DMS153 treated with DMSO at 0.1 percent for 48 hours (cell line): ENCODE measurements around the gene EEF1AKMT1.
"Not testable (repeated sequence)": the region's sequence is repeated elsewhere in the genome, so short reads cannot be mapped to it uniquely, and the experiment has no call there.

Experiments used
- DNase-seq: peaks from one replicate; lab custom pipeline; 2025; ENCODE audit not compliant: unreplicated experiment; lab: John Stamatoyannopoulos, UW

Gene EEF1AKMT1

DNA sequence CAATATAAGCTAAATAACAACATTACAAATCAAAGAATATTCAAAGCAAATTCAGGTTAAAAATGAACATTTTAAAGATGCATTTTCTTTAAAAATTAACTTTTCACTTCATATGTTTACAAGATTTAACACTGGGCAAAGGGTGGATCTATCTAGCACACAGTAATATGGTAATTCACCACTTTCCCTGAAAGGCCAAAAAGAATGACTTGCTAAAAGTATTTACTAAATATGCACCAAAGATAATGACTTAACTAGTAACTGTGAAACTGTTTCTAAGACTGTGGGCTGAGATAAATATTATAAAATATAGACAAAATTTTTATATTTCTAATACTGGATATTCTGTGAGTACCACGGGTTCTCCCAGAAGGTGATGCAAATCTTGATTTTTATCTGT lies 4.5 kb upstream of the EEF1AKMT1 start:
- DNase-seq: no peak

DNA sequence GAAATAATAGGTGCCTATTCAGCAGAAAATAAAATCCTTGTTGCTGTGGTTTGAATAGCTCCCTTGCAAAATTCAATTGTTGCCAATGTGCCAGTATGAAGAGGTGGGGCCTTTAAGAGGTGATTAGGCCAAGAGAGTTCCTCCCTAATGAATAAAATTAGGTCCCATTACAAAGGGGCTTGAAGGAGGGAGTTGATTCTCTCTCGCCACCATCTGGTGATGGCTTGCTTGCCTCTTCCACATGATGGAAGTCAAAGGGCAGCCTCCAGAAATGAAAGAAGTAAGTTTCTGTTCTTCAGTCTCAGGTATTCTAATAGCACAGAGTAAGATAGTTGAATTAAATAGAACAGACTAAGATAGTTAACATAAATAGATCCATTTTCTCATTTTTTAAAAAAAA lies 3.0 kb upstream of the EEF1AKMT1 start:
- DNase-seq: no peak

- DNase-seq: no peak
Measured at GRCh38 chr13:20775961-20776360, 2.2 kb upstream of the EEF1AKMT1 start.

DNA sequence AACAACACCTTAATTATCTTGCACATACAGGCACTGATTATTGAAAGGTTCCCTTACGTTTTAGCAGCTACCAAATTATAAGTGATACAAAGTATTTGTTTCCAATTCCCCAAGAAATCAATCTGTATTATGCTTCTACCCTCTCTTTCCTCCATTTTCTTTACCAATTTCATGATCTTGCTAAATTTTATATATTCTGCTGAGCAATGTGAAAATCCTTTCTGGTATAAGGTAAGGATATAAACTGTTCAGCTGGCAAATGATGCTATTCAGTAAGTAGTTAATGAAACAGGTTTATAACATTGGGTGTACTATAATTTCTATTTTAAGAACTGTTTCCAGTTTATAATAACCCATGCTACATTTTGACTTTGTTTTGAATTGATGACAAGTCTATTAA lies 985 bp upstream of the EEF1AKMT1 start:
- DNase-seq: no peak

GRCh38 chr13:20772401-20773131 lies 1.2 kb downstream of the EEF1AKMT1 start:
- no peak for DNase-seq

GRCh38 chr13:20769834-20770233 lies 3.9 kb downstream of the EEF1AKMT1 start:
- DNase-seq: no peak

- DNase-seq: no peak
Measured at GRCh38 chr13:20769091-20769490, 4.7 kb downstream of the EEF1AKMT1 start.

DNA sequence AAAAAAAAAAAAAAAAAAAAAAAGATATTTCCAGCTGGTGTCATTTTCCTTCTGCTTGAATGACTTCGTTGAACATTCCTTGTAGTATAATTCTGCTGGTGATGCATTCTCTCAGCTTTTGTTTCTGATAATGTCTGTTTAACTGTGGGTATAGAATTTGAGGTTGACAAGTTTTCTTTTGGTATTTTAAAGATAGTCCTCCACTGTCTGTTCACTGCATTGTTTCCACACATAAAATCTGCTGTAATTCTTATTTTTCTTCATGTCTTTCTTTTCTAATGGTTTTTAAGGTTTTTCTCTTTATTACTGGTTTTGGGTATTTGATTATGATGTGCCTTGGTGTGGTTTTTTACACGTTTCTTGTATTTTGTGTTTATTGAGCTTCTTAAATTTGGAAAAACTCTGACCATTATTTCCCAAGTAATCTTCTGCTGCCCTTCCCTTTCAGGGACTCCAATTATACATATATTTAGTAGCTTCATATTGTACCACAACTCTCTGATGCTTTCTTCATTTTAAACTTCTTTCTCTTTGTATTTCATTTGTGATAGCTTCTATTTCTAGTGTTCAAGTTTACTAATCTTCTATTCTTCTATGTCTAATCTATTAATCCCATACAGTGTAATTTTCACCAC lies 6.3 kb downstream of the EEF1AKMT1 start:
- DNase-seq: no peak

GRCh38 chr13:20760872-20761271 lies 12.9 kb downstream of the EEF1AKMT1 start:
- DNase-seq: no peak

DNA sequence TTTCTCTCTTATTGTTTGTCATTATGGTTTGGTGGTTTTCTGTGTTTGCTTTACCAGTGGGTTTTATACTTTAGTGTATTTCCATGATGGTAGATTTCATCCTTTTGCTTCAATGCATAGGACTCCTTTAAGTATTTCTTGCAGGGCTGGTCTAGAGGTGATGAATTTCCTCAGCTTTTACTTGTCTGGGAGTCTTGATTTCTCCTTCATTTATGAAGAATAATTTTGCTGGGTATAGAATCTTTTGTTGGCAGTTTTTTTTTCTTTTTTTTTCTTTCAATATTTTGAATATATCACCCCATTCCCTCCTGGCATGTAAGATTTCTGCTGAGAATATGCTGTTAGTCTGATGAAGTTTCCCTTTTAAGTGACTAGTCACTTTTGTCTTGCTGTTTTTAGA lies 19.8 kb downstream of the EEF1AKMT1 start:
- DNase-seq: no peak

DNA sequence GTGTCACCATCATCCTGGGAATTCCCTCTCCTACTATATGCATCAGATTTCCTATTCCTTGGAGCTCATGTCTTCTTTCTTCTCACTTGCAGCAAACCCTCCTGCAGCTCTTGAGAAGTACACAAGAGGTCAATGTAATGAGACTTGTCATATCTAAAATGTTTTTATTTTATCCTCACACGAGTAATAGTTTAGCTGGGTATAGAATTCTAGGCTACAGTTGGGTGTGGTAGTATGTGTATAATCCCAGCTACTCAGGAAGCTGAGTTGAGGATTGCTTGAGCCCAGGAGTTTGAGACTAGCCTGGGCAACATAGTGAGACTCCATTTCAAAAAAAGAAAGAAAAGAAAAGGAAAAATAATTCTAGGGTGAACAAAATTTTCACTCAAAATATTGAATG lies 24.4 kb downstream of the EEF1AKMT1 start:
- no peak for DNase-seq

- DNase-seq: not testable (repeated sequence)
Measured at GRCh38 chr13:20743830-20744404, 29.8 kb downstream of the EEF1AKMT1 start.

GRCh38 chr13:20740021-20740420 lies 33.7 kb downstream of the EEF1AKMT1 start:
- no peak for DNase-seq

GRCh38 chr13:20738616-20739015 lies 35.1 kb downstream of the EEF1AKMT1 start:
- DNase-seq: no peak

- DNase-seq: no peak
Measured at GRCh38 chr13:20729633-20730585, 43.9 kb downstream of the EEF1AKMT1 start.

- no peak for DNase-seq
Measured at GRCh38 chr13:20728579-20729311, 45.0 kb downstream of the EEF1AKMT1 start.

GRCh38 chr13:20727856-20728255 lies 45.9 kb downstream of the EEF1AKMT1 start:
- DNase-seq: no peak

DNA sequence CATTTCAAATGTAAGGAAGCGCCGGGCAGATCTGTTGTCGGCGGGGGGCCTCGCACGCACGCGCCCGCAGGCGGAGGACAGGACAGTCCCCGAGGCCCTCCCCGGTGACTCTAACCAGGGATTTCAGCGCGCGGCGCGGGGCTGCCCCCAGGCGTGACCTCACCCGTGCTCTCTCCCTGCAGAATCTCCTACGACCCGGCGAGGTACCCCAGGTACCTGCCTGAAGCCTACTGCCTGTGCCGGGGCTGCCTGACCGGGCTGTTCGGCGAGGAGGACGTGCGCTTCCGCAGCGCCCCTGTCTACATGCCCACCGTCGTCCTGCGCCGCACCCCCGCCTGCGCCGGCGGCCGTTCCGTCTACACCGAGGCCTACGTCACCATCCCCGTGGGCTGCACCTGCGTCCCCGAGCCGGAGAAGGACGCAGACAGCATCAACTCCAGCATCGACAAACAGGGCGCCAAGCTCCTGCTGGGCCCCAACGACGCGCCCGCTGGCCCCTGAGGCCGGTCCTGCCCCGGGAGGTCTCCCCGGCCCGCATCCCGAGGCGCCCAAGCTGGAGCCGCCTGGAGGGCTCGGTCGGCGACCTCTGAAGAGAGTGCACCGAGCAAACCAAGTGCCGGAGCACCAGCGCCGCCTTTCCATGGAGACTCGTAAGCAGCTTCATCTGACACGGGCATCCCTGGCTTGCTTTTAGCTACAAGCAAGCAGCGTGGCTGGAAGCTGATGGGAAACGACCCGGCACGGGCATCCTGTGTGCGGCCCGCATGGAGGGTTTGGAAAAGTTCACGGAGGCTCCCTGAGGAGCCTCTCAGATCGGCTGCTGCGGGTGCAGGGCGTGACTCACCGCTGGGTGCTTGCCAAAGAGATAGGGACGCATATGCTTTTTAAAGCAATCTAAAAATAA lies 52.1 kb downstream of the EEF1AKMT1 start:
- peak; percentile 27 for DNase-seq

DNA sequence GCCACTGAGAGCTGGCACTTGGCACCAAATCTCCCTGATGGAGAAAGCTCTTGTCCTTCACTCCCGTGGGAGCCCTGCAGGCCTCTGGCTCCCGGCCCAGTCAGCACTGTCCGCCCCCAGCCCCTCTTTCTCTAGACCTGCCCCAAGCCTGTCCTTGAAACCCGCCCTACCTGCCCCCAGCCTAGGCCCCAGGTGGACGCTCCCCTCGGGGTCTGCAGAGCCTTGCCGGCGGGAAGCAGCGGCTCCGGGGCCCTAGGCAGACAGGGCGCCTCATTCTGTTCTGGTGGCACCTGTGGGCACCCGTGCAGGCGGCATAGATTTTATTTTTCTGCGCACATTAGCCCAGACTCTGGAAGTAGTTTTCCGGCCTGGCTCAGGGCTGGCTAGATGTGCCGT lies 52.7 kb downstream of the EEF1AKMT1 start:
- DNase-seq: no peak

GRCh38 chr13:20720499-20720898 lies 53.3 kb downstream of the EEF1AKMT1 start:
- no peak for DNase-seq
